Effector memory CD8-positive, alpha-beta T cell (primary cell): ENCODE measurements around the gene CYFIP1.

ENCODE experiments used
- ATAC-seq: fragments of 150-1000 bp; cut with Tn5 transposase; replicated peaks from 2 replicates; pipeline ENCODE4 v1.10.0; 2021; ENCODE audit warnings: mild to moderate bottlenecking, moderate library complexity
- DNase-seq, 3 experiments: peaks; one replicate each; pipeline ENCODE4 v3.0.0; 2021
- H3K27ac Mint-ChIP-seq, 2 donors: one replicate each; pipeline ENCODE4 v1.8.0; 2022; ENCODE audit warnings: mild to moderate bottlenecking in 2 of 2, mixed read lengths in 2 of 2, moderate library complexity in 2 of 2
- H3K27me3 Mint-ChIP-seq, 2 donors: one replicate each; pipeline ENCODE4 v1.8.0; 2022; ENCODE audit warnings: mixed read lengths in 2 of 2
- H3K36me3 Mint-ChIP-seq: one replicate; pipeline ENCODE4 v1.8.0; 2022; ENCODE audit warnings: mild to moderate bottlenecking, moderate library complexity, mixed read lengths; ENCODE audit not compliant: insufficient read depth
- H3K4me1 Mint-ChIP-seq, 2 donors: one replicate each; pipeline ENCODE4 v1.8.0; 2022; ENCODE audit warnings: low read depth in 2 of 2, mixed read lengths in 2 of 2
- H3K4me3 Mint-ChIP-seq, 2 donors: one replicate each; pipeline ENCODE4 v1.8.0; 2022; ENCODE audit warnings: mild to moderate bottlenecking in 2 of 2, mixed read lengths in 2 of 2, moderate library complexity in 2 of 2
- H3K9me3 Mint-ChIP-seq, 2 donors: one replicate each; pipeline ENCODE4 v1.8.0; 2022; ENCODE audit warnings: mixed read lengths in 2 of 2

CYFIP1 gene

DNA sequence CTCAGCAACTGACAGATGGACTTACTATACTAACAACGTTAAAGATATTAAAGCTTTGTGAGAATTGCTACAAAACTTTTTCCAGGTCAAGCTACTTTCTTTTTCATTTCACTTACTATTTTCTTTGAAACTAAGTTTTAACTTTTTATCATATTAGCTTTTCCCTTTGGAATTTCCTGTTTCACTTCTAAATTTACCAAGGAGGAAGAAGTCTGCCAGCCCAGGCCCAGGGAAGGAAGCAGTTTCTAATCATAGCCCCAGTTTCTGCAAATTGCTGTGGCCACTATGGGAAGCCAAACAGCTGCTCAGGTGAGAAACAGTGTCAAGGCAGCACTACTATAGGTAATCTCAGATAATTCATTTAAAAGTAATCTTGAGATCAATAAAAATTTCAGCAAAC lies 18.4 kb downstream of the CYFIP1 start:
- Mint-ChIP-seq H3K27ac (no peak overlapping the region), H3K4me1 (peaks cover 0 to 7% of the 10 kb centered on the region in 2 donors), H3K9me3 (no peaks in the 10 kb centered on the region), H3K36me3 (no peaks in the 10 kb centered on the region), H3K27me3 (no peaks in the 10 kb centered on the region), H3K4me3 (no peak overlapping the region)
- ATAC-seq = no peak
- no peak for DNase-seq

DNA sequence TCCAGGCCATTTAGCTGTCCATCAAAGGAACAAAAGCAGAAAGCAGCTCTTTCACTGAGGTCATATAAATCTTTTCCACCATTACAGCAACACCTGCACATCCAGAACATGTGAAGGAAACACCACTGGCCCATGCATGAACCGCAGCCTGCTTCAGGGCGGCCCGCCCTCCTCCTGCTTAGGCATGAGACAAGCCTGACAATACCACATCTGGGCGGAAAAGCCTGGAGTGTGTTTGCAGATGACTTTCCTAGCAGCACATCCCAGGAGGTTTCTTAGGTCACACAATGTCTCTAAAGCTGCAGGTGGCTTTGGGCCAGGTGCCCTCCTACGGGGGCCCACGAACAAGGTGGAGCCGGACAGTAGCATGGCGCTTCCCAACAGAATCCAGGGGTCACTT lies 19.6 kb downstream of the CYFIP1 start:
- Mint-ChIP-seq H3K4me3 (no peak overlapping the region), H3K27me3 (peaks cover 0 to 9% of the 10 kb centered on the region in 2 donors)
- ATAC-seq = no peak

DNA sequence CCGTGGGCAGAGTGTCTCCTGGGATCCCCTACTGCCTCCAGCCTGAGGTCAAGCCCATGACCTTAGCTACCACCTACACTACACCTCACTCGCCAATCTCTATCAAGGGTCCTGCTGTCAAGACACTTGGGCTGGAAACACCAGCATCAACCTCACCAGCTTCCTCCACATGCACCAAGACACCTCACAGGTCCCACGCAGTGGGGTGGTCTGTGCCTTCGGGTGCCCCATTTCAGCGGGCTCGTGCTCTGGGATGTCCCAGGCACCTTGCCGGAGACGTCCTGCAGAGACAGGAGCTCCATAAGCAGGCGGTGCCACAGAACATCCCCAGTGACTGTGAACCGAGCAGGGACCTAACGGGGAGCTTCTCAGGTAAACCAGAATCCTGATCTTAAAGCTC lies 20.0 kb downstream of the CYFIP1 start:
- Mint-ChIP-seq H3K36me3 (no peaks in the 10 kb centered on the region), H3K27ac (no peak overlapping the region), H3K27me3 (peaks cover 0 to 9% of the 10 kb centered on the region in 2 donors), H3K4me1 (peaks cover 0 to 7% of the 10 kb centered on the region in 2 donors), H3K9me3 (no peaks in the 10 kb centered on the region), H3K4me3 (no peak overlapping the region)
- ATAC-seq (no peak), DNase-seq (no peak)

More for the DNA sequence above, 19.6 kb downstream of the CYFIP1 start:
- peaks cover 0 to 7% of the 10 kb centered on the region in 2 donors for H3K4me1 Mint-ChIP-seq
- H3K36me3 Mint-ChIP-seq = no peaks in the 10 kb centered on the region
- H3K27ac Mint-ChIP-seq = no peak overlapping the region
- DNase-seq = no peak
- H3K9me3 Mint-ChIP-seq = no peaks in the 10 kb centered on the region

DNA sequence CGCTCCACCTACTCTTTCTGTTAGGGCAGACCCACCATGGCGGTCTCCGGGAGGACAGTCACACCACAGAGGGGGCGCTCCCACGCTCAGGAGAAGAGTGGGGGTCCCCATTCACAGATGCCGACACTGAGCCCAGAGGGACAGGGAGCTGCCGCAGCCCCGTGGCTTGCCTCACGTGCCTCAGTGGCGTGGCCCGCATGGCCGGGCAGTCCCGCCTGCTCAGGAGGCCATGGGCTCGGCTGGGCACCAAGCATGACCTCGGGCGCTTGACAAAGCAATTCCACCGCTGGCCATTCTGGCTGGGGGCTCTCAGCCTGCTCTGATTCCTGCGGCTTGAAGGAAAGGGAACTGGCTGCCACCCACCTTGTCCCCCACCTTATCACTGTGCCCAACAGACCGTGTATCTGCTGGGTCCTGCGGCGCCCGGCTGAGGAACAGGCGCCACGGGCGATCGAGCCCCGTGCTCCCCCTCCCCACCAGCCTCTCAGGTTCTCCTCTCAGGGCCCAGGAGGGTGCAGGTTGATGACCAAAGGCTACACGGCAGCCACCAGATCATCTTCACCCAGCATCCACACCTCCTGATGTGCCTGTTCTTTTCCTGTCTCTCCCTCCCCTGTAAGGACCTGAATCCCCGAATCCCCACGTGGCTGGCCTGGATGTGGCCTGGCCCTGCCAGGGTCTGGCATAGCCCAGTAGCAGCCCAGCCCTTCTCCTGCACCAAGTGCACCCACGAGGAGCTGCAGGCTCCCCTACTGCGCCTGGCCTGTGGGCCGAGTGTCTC lies 20.7 kb downstream of the CYFIP1 start:
- Mint-ChIP-seq H3K9me3 (no peaks in the 10 kb centered on the region), H3K36me3 (no peaks in the 10 kb centered on the region), H3K27me3 (peaks cover 0 to 9% of the 10 kb centered on the region in 2 donors), H3K27ac (no peak overlapping the region), H3K4me3 (no peak overlapping the region), H3K4me1 (peaks cover 0 to 7% of the 10 kb centered on the region in 2 donors)
- ATAC-seq (no peak), DNase-seq (no peak)

DNA sequence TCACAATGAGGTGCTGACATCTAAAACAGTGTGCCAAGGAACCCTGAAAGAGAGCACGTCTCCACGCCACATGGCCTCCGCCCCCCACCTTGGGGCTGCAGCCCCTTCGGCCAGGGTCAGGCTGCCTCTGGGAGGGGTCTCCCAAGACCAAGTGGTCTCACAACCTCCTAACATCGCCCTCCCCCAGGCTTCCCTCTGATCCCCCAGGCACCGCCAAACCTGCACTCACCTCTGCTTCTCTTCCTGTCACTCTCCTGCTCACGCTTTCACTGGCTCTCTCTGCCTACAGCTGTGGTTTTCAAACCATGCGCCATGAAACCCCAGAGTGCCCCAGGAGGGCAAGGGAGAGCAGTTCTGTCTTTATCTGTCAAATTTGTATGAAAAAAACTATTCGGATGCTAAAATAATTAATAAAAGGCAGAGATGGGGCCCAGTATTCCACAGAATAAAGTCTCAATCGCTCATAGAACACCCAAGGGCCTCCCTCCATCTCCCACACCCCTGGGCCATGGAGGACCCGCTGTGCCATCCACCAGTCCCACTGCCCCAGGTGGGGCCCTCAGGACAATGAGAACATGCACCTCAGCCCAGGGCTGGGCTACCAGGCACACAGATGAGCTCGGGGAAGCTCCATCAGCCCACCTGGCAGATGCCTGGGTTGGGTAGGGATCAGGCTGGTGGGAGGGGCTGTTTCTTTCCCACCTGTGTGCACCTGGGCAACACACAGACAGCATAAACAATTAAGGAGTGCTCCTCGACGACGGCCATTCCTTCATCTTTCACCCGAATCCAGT lies 21.5 kb downstream of the CYFIP1 start:
- peaks cover 0 to 9% of the 10 kb centered on the region in 2 donors for H3K27me3 Mint-ChIP-seq
- ATAC-seq = no peak
- peaks cover 0 to 7% of the 10 kb centered on the region in 2 donors for H3K4me1 Mint-ChIP-seq
- H3K27ac Mint-ChIP-seq = no peak overlapping the region
- no peaks in the 10 kb centered on the region for H3K36me3 Mint-ChIP-seq
- H3K4me3 Mint-ChIP-seq = no peak overlapping the region
- DNase-seq = no peak
- H3K9me3 Mint-ChIP-seq = no peaks in the 10 kb centered on the region

DNA sequence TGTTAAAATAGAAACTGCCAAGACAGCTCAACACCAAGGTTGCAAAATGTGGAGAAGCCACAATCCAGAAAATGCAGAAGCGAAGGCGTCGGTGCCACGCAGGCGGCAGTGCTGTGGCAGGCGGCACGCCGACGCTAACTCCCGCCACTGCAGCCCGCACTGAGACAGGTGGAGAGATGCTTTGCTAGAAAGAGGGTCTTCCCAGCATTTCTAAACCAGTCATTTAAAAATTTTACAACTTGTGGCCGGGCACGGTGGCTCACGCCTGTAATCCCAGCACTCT lies 23.2 kb downstream of the CYFIP1 start:
- H3K36me3 Mint-ChIP-seq = no peaks in the 10 kb centered on the region
- no peak overlapping the region for H3K4me3 Mint-ChIP-seq
- ATAC-seq (no peak), DNase-seq (no peak)
- H3K27ac Mint-ChIP-seq = no peak overlapping the region
- H3K9me3 Mint-ChIP-seq = no peaks in the 10 kb centered on the region
- peaks cover 0 to 9% of the 10 kb centered on the region in 2 donors for H3K27me3 Mint-ChIP-seq
- H3K4me1 Mint-ChIP-seq = peaks cover 0 to 7% of the 10 kb centered on the region in 2 donors

DNA sequence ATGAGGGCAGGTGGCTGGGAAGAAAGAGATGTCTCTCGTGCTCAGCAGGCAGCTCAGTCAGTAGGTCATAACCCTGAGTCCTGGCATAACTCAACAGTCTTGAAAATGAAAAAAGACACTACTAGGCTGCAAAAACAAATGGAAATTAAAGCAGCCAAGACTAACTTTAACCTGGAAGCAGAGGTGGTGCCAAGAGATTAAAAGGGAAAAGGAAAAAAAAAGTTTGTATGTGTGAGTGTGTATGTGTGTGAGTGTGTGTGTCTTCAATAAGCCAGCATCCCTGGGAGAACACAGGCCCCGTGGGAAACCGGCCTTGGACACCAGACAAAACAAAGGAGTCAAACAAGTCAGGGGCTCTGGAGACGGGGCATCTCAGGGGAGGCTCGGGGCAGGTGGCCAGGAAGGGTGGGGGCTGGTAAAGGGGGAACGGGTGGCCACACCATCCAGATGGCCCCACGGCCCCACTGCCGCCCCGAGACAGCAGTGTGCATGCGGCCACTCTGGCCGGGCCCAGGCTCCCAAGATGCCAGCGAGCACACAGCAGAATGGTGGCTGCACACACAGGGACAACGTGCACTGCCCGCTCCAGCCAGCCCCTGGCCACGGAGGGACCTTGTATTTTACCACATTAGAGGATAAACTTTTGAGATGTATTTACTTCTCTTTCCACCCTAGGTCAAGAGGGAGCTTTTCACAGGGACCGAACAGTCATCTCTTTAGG lies 23.8 kb downstream of the CYFIP1 start:
- ATAC-seq (no peak), DNase-seq (no peak)
- Mint-ChIP-seq H3K4me1 (peaks cover 0 to 7% of the 10 kb centered on the region in 2 donors), H3K4me3 (no peak overlapping the region), H3K36me3 (no peaks in the 10 kb centered on the region), H3K27ac (no peak overlapping the region), H3K9me3 (no peaks in the 10 kb centered on the region), H3K27me3 (peaks cover 0 to 9% of the 10 kb centered on the region in 2 donors)

DNA sequence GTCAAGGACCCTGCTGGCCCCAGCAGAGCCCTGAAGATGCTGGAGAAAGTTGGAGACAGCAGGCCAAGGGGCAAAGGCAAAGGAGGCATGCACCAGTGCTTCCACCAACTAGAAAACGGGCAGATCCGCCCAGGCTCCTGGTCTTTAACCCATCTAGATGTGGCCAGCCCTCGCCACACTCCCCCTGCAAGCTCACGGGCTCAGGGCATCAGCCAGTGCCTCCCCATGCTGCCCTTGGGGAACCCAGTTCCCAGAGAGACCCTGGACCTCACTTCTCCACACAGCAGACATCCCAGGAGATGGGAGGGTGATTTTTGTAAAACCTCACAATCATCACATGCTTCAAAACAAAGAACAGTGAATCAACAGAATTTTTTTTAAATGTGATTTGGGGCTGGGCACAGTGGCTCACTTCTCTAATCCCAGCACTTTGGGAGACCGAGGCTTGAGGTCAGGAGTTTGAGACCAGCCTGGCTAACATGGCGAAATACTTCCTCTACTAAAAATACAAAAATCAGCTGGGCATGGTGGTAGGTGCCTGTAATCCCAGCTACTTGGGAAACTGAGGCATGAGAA lies 24.5 kb downstream of the CYFIP1 start:
- no peak overlapping the region for H3K27ac Mint-ChIP-seq
- no peaks in the 10 kb centered on the region for H3K36me3 Mint-ChIP-seq
- no peak for DNase-seq
- no peaks in the 10 kb centered on the region for H3K9me3 Mint-ChIP-seq
- H3K4me1 Mint-ChIP-seq = peaks cover 0 to 7% of the 10 kb centered on the region in 2 donors
- H3K27me3 Mint-ChIP-seq = peaks cover 0 to 9% of the 10 kb centered on the region in 2 donors
- no peak for ATAC-seq
- no peak overlapping the region for H3K4me3 Mint-ChIP-seq

DNA sequence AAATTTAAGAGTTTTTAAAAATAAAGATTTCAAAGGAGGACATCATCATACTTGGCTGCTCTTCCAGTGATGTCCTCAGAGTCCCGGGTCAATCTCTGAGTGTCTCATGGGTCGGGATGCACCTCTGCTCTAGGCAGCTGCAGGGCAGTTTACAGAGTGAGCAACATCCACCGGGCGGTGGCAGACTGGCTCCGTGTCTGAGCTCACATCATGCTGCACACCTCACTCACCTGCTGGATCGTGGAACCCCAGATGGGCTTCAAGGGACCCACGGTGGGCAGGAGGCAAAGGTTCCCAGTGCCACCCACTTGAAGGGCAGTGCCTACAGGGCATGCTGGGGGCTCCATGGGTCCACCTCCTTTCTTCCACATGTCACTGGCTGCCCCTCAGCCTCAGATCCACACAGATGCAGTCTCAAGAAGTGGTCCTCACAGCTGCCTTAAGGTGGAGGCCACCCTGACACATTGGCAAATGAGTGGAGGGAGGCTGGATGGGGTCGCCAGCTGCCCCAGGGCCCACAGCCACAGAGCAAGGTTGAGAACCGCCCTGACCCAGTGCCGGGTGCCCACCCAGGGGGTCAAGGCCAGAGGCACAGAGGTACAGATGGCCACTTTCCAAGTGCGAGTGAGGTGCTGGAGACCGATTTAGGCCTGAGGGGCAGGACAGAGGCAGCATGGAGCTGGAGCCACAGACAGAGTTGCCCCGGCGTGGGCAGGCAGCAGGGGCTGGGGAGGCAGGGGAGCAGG lies 25.2 kb downstream of the CYFIP1 start:
- DNase-seq (no peak), ATAC-seq (no peak)
- Mint-ChIP-seq H3K4me1 (peaks cover 0 to 11% of the 10 kb centered on the region in 2 donors), H3K27me3 (peaks cover 0 to 9% of the 10 kb centered on the region in 2 donors), H3K36me3 (no peaks in the 10 kb centered on the region), H3K27ac (no peak overlapping the region), H3K9me3 (no peaks in the 10 kb centered on the region), H3K4me3 (no peak overlapping the region)

DNA sequence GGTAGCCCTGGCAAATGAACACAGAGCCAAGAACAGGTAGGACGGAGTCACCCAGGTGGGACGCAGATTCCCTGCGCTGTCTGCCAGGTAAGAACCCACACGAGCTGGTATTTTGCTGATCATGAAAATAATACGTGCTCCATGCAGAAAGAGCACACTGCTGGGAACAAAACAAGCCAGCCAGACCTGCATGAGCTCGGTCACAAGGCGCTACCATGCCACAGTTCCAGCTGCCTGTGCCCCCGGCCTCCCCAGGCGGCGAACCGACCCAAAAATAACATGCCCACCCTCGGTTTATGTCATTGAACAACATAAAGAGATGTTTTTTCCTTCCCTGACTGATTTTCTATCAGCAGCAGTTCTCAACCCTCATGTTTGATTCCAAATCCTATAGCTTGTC lies 25.8 kb downstream of the CYFIP1 start:
- Mint-ChIP-seq H3K9me3 (no peaks in the 10 kb centered on the region), H3K27me3 (peaks cover under 1 to 9% of the 10 kb centered on the region in 2 donors), H3K27ac (no peak overlapping the region), H3K4me1 (peaks cover 0 to 8% of the 10 kb centered on the region in 2 donors), H3K4me3 (no peak overlapping the region), H3K36me3 (no peaks in the 10 kb centered on the region)
- ATAC-seq (no peak), DNase-seq (no peak)

DNA sequence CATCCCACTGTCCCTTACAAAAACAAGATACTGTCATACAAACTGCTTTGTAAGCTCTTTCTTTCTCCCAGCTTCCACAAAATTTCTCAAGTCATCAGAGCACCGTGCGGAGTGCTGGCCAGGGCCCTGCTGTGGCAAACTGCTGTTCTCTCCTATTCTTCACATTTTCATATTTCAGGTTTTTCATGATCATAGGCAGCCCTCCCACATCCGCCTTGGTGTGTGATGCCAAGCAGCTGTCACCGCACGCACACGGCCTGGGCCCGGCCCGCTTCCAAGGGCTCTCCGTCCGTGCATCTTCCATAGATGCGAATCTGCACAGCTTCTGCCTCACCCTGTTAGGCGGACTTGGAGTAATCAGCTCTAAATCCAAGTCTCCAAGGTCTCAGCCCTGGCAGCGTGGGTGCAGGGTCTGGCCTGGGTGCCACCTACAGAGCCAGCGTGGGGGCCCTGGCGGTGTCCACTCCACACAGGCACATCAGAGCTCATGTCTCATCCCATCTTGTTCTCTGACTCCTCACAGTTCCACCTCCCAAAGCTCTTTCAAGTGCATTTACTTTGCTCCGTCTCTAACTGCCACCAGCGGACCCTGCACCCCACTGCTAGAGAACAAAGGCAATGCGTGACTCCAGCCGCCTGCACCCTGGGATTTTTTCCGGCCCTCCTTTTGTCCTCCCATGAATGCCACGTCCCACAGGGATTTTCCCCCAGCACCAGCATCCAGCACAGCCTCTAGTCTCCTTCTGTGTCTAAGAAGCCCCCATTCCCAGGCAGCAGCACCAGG lies 27.2 kb downstream of the CYFIP1 start:
- DNase-seq (no peak), ATAC-seq (no peak)
- Mint-ChIP-seq H3K27me3 (peaks cover 14 to 21% of the 10 kb centered on the region in 2 donors), H3K4me1 (peaks cover 10 to 17% of the 10 kb centered on the region in 2 donors), H3K4me3 (no peak overlapping the region), H3K27ac (no peak overlapping the region), H3K9me3 (no peaks in the 10 kb centered on the region), H3K36me3 (no peaks in the 10 kb centered on the region)
